H1 (cell line): ENCODE measurements around the gene ETF1. TPM values are rescaled to one million over a fixed set of nuclear protein-coding genes. Genes with fewer than 3 reads are reported as not detected.

Source experiments
- CTCF ChIA-PET: fragments of 300-600 bp; sonication (Branson Sonifier 250); formaldehyde crosslinking; loops from one replicate; lab custom pipeline; 2021; ENCODE audit not compliant: partially characterized antibody; lab: Charles Lee
- POLR2A ChIA-PET: fragments of 300-600 bp; sonication (Branson Sonifier 250); formaldehyde crosslinking; loops from one replicate; lab custom pipeline; 2021; ENCODE audit warnings: inconsistent platforms; ENCODE audit not compliant: partially characterized antibody; lab: Charles Lee
- DNase-seq, 2 experiments: peaks; one replicate each; pipeline versions ENCODE4 v3.0.0 to v3.0.0-alpha.2; 2010 to 2022; ENCODE audit warnings: low spot score in 2 of 2, low read depth in 1 of 2, mixed read lengths in 1 of 2
- FAIRE-seq: peaks from 2 replicates; lab custom pipeline; 2011; peaks lifted over from hg19 to GRCh38; lab: Jason Lieb, UNC
- H2AFZ ChIP-seq: 2 replicates; pipeline ENCODE4 v1.8.1; 2012; ENCODE audit warnings: low read length, inconsistent platforms
- H2AK5ac ChIP-seq: 2 replicates; pipeline ENCODE4 v1.6.1; 2013; ENCODE audit warnings: low read depth, low read length
- H2BK120ac ChIP-seq: replicated peaks from 2 replicates; pipeline ENCODE3; 2013; ENCODE audit warnings: low read depth, low read length, inconsistent platforms
- H2BK12ac ChIP-seq: 2 replicates; pipeline ENCODE4 v1.6.1; 2013; ENCODE audit warnings: low read depth, low read length
- H2BK15ac ChIP-seq: 2 replicates; pipeline ENCODE4 v1.6.1; 2013; ENCODE audit warnings: low read length
- H2BK20ac ChIP-seq: 2 replicates; pipeline ENCODE4 v1.6.1; 2013; ENCODE audit warnings: low read length
- H2BK5ac ChIP-seq: 2 replicates; pipeline ENCODE4 v1.6.1; 2013; ENCODE audit warnings: low read depth, low read length
- H3K14ac ChIP-seq: 2 replicates; pipeline ENCODE4 v1.6.1; 2013; ENCODE audit warnings: inconsistent platforms; ENCODE audit not compliant: insufficient read length
- H3K18ac ChIP-seq: 2 replicates; pipeline ENCODE4 v1.6.1; 2013; ENCODE audit warnings: low read length; ENCODE audit errors: extremely low read depth
- H3K23ac ChIP-seq: 2 replicates; pipeline ENCODE4 v1.6.1; 2013; ENCODE audit warnings: inconsistent platforms; ENCODE audit not compliant: insufficient read length
- H3K23me2 ChIP-seq: 2 replicates; pipeline ENCODE4 v1.6.1; 2013; ENCODE audit warnings: low read depth, low read length
- H3K27ac ChIP-seq: 2 replicates; pipeline ENCODE4 v1.6.1; 2011; ENCODE audit warnings: low read depth, low read length, inconsistent platforms
- H3K27me3 ChIP-seq, 4 experiments: replicated peaks in 1 of 4; 1 replicate in 1 of 4; 2 replicates in 3 of 4; pipeline versions ENCODE4 v1.6.1 to v1.8.1; 2011 to 2013; ENCODE audit warnings: low read length in 3 of 4, mild to moderate bottlenecking in 3 of 4, inconsistent platforms in 2 of 4, mixed read lengths in 2 of 4, moderate library complexity in 1 of 4; ENCODE audit not compliant: control insufficient read depth in 3 of 4, insufficient read depth in 3 of 4; ENCODE audit errors: extremely low read depth in 1 of 4
- H3K36me3 ChIP-seq, 4 experiments: 2 replicates each; pipeline versions ENCODE4 v1.6.1 to v1.8.1; 2011 to 2013; ENCODE audit warnings: mild to moderate bottlenecking in 4 of 4, low read length in 3 of 4, moderate library complexity in 2 of 4, control low read depth in 1 of 4, inconsistent platforms in 1 of 4; ENCODE audit not compliant: insufficient read depth in 4 of 4, control insufficient read depth in 2 of 4
- H3K4ac ChIP-seq: replicated peaks from 2 replicates; pipeline ENCODE3; 2013; ENCODE audit warnings: low read length, low read depth, mixed read lengths, inconsistent platforms; ENCODE audit not compliant: insufficient read length
- H3K4me1 ChIP-seq, 4 experiments: replicated peaks in 1 of 4; 1 replicate in 1 of 4; 2 replicates in 3 of 4; pipeline versions ENCODE4 v1.6.1 to v1.8.1; 2011 to 2013; ENCODE audit warnings: low read length in 3 of 4, inconsistent platforms in 2 of 4, mixed read lengths in 1 of 4; ENCODE audit not compliant: insufficient read depth in 4 of 4, control insufficient read depth in 3 of 4
- H3K4me2 ChIP-seq, 2 experiments: 2 replicates each; pipeline versions ENCODE4 v1.6.1 to v1.8.1; 2011 to 2013; ENCODE audit warnings: low read depth in 2 of 2, low read length in 2 of 2, control low read depth in 1 of 2, inconsistent platforms in 1 of 2, mild to moderate bottlenecking in 1 of 2; ENCODE audit not compliant: insufficient read depth in 1 of 2
- H3K4me3 ChIP-seq, 4 experiments: fragments of 200-600, 300-600 bp in 1 of 4; sonication (generic), shearing (Covaris generic), sonication (Bioruptor Twin) in 1 of 4; 2 replicates each; pipeline versions ENCODE4 v1.5.1 to v1.8.1; 2011 to 2016; ENCODE audit warnings: low read length in 4 of 4, low read depth in 3 of 4, control low read depth in 2 of 4, inconsistent platforms in 2 of 4, mild to moderate bottlenecking in 2 of 4, mixed read lengths in 1 of 4, moderate library complexity in 1 of 4; ENCODE audit not compliant: insufficient read depth in 2 of 4; ENCODE audit errors: extremely low read depth in 1 of 4
- H3K56ac ChIP-seq: replicated peaks from 2 replicates; pipeline ENCODE3; 2013; ENCODE audit warnings: low read depth, mild to moderate bottlenecking, mixed read lengths, low read length, inconsistent platforms; ENCODE audit not compliant: insufficient read length
- H3K79me1 ChIP-seq: 2 replicates; pipeline ENCODE4 v1.6.1; 2013; ENCODE audit warnings: low read depth, low read length, control low read depth
- H3K79me2 ChIP-seq, 2 experiments: 2 replicates each; pipeline versions ENCODE4 v1.6.1 to v1.8.1; 2012 to 2013; ENCODE audit warnings: low read length in 2 of 2, mild to moderate bottlenecking in 2 of 2, inconsistent platforms in 1 of 2; ENCODE audit not compliant: insufficient read depth in 2 of 2, control insufficient read depth in 1 of 2
- H3K9ac ChIP-seq, 4 experiments: replicated peaks in 1 of 4; 1 replicate in 1 of 4; 2 replicates in 3 of 4; pipeline versions ENCODE4 v1.6.1 to v1.8.1; 2011 to 2013; ENCODE audit warnings: low read depth in 3 of 4, low read length in 3 of 4, control low read depth in 2 of 4, mild to moderate bottlenecking in 2 of 4, moderate library complexity in 2 of 4, inconsistent platforms in 1 of 4; ENCODE audit errors: extremely low read depth in 1 of 4
- H3K9me3 ChIP-seq, 2 experiments: 2 replicates each; pipeline versions ENCODE4 v1.6.1 to v1.8.1; 2012 to 2013; ENCODE audit warnings: mild to moderate bottlenecking in 2 of 2, moderate library complexity in 2 of 2, control low read depth in 1 of 2, inconsistent platforms in 1 of 2, low read depth in 1 of 2, low read length in 1 of 2, mixed read lengths in 1 of 2; ENCODE audit not compliant: insufficient read depth in 2 of 2
- H4K20me1 ChIP-seq, 2 experiments: replicated peaks in 1 of 2; 2 replicates each; pipeline versions ENCODE3 to v1.8.1; 2011 to 2013; ENCODE audit warnings: inconsistent platforms in 2 of 2, low read length in 2 of 2, mild to moderate bottlenecking in 1 of 2; ENCODE audit not compliant: insufficient read depth in 2 of 2, control insufficient read depth in 1 of 2
- H4K5ac ChIP-seq: 2 replicates; pipeline ENCODE4 v1.6.1; 2013; ENCODE audit warnings: low read length, low read depth, mixed read lengths, inconsistent platforms; ENCODE audit not compliant: insufficient read length
- H4K8ac ChIP-seq: 2 replicates; pipeline ENCODE4 v1.8.0; 2013; ENCODE audit warnings: mild to moderate bottlenecking, moderate library complexity, low read length, inconsistent platforms; ENCODE audit not compliant: insufficient read depth; ENCODE audit errors: extremely low read depth
- H4K91ac ChIP-seq: replicated peaks from 2 replicates; pipeline ENCODE3; 2013; ENCODE audit warnings: low read length, mixed read lengths, inconsistent platforms; ENCODE audit not compliant: insufficient read length
- HDAC2 ChIP-seq, 2 experiments: fragments of 300-600 bp in 1 of 2; sonication (generic) in 1 of 2; IDR thresholded peaks; 2 replicates each; pipeline ENCODE4 v1.6.1; 2011 to 2012; ENCODE audit warnings: low read depth in 2 of 2, low read length in 2 of 2, mild to moderate bottlenecking in 2 of 2, moderate library complexity in 2 of 2, borderline replicate concordance in 1 of 2, inconsistent platforms in 1 of 2
- WGBS, 2 experiments: shearing (Covaris generic) in 1 of 2; methylation state at CpG; one replicate each; pipeline versions ENCODE4 v1.1.6 to v1.1.7; 2013 to 2015; ENCODE audit warnings: low lambda C conversion rate in 2 of 2, mixed read lengths in 2 of 2, inconsistent platforms in 1 of 2, low coverage in 1 of 2, missing lambda C conversion rate in 1 of 2; ENCODE audit not compliant: insufficient replicate concordance in 2 of 2, insufficient coverage in 1 of 2, insufficient read length in 1 of 2; ENCODE audit errors: extremely low coverage in 1 of 2, missing lambda C conversion rate in 1 of 2; 5-methylcytosine and 5-hydroxymethylcytosine counted together
- polyA plus RNA-seq, 7 experiments: library from polyadenylated mRNA; depleted of rRNA in 3 of 7; stranded (reverse) in 5 of 7; unstranded in 2 of 7; fragments of >200 nt in 5 of 7; fragments of 200-250 nt in 2 of 7; gene quantifications; 1 replicate in 5 of 7; 2 replicates in 1 of 7; 4 replicates in 1 of 7; pipeline versions ENCODE4 v1.2.1 to v1.2.3, GENCODE V29; 2011 to 2013; ENCODE audit warnings: missing spikeins in 2 of 7, mixed read lengths in 2 of 7
- total RNA-seq: library from RNA; stranded (reverse); fragmentation: NEBNext Ultra II Directional; extraction: Animal tissue kit (Norgen Biotek cat#: 25700); gene quantifications from 2 replicates; pipeline ENCODE4 v1.2.1, GENCODE V29; 2021

ETF1 gene
- total and polyA plus RNA-seq, 2 of the 8 experiments (the other 6 are each of a cell fraction or from before 2014, with no cell fraction given), result 50.5 to 168 TPM

GRCh38 chr5:138588013-138588788, 45.2 kb upstream of the ETF1 start:
- Histone ChIP-seq H4K5ac (no peak overlapping the region), H3K9me3 (no peaks in the 10 kb centered on the region), H3K56ac (no peak overlapping the region), H2BK20ac (no peak overlapping the region), H3K27me3 (no peaks in the 10 kb centered on the region), H2BK5ac (no peak overlapping the region), H3K14ac (no peak overlapping the region), H2BK15ac (no peak overlapping the region), H4K91ac (no peak overlapping the region), H2AFZ (no peak overlapping the region), H3K4ac (no peak overlapping the region), H3K18ac (no peak overlapping the region), H3K79me2 (no peaks in the 10 kb centered on the region), H3K9ac (no peak overlapping the region), H3K36me3 (no peaks in the 10 kb centered on the region), H3K4me3 (no peak overlapping the region), H2BK120ac (no peak overlapping the region), H3K79me1 (no peaks in the 10 kb centered on the region), H4K20me1 (no peaks in the 10 kb centered on the region), H3K23me2 (no peaks in the 10 kb centered on the region), H2AK5ac (no peak overlapping the region), H4K8ac (no peak overlapping the region), H3K4me1 (no peaks in the 10 kb centered on the region), H2BK12ac (no peak overlapping the region), H3K4me2 (no peak overlapping the region), H3K27ac (no peak overlapping the region), H3K23ac (no peak overlapping the region)
- FAIRE-seq (no peak), DNase-seq (no peak)
- WGBS, 2 experiments, result 93% methylated on average over 2 of the region's 2 CpGs; no CpG with 5 or more reads in 1 of the 2 experiments
- ChIA-PET CTCF (interaction anchor here (0.6 to 1.5 kb wide), 3 partner anchors 53 to 435 kb away, joined by 3 to 4 read pairs (median 3); no protein-coding TSS in a partner anchor), POLR2A (interaction anchor here (1.2 to 6.7 kb wide), 2 partner anchors 14 to 22 kb away, joined by 3 to 56 read pairs; partner anchors contain the start of gene HSPA9)
- no peak for TF ChIP-seq HDAC2 (IDR thresholded peaks at IDR 0.05; ENCODE audit: borderline replicate concordance in 1 of 2, low read depth in 2 of 2, low read length in 2 of 2)
